Liver (tissue), 9 donors: ENCODE measurements around the gene CEACAM1. TPM values are rescaled to one million over a fixed set of nuclear protein-coding genes. Genes with fewer than 3 reads are reported as not detected.

Experiments used
- DNase-seq: peaks from one replicate; pipeline ENCODE4 v3.0.0-alpha.2; 2017; ENCODE audit warnings: low spot score
- H3K27ac ChIP-seq, 2 donors: one replicate each; pipeline ENCODE4 v1.7.0; 2013; ENCODE audit warnings: inconsistent platforms in 2 of 2, low read length in 2 of 2, control low read depth in 1 of 2, low read depth in 1 of 2, mild to moderate bottlenecking in 1 of 2
- H3K27me3 ChIP-seq, 4 donors: one replicate each; pipeline versions ENCODE4 v1.6.1 to v1.7.0; 2013; ENCODE audit warnings: low read length in 3 of 4, inconsistent platforms in 1 of 4, mild to moderate bottlenecking in 1 of 4, moderate library complexity in 1 of 4; ENCODE audit not compliant: control insufficient read depth in 4 of 4, insufficient read depth in 4 of 4
- H3K36me3 ChIP-seq, 4 donors: one replicate each; pipeline versions ENCODE4 v1.6.1 to v1.7.0; 2013; ENCODE audit warnings: low read length in 3 of 4, mild to moderate bottlenecking in 3 of 4, low read depth in 1 of 4, moderate library complexity in 1 of 4; ENCODE audit not compliant: control insufficient read depth in 4 of 4, insufficient read depth in 3 of 4
- H3K4me1 ChIP-seq, 4 donors: one replicate each; pipeline versions ENCODE4 v1.6.1 to v1.7.0; 2013; ENCODE audit warnings: low read length in 3 of 4, mild to moderate bottlenecking in 3 of 4, moderate library complexity in 1 of 4; ENCODE audit not compliant: control insufficient read depth in 4 of 4, insufficient read depth in 4 of 4
- H3K4me3 ChIP-seq, 3 donors: one replicate each; pipeline versions ENCODE4 v1.6.1 to v1.7.0; 2013; ENCODE audit warnings: low read length in 3 of 3, control low read depth in 1 of 3, low read depth in 1 of 3, mild to moderate bottlenecking in 1 of 3
- H3K9ac ChIP-seq, 2 donors: one replicate each; pipeline ENCODE4 v1.7.0; 2013; ENCODE audit warnings: low read length in 2 of 2, mild to moderate bottlenecking in 2 of 2, moderate library complexity in 2 of 2, control low read depth in 1 of 2, low read depth in 1 of 2
- H3K9me3 ChIP-seq, 4 donors: one replicate each; pipeline versions ENCODE4 v1.6.1 to v1.7.0; 2013; ENCODE audit warnings: low read length in 3 of 4; ENCODE audit not compliant: control insufficient read depth in 4 of 4
- ATF3 ChIP-seq: IDR thresholded peaks from 2 replicates; pipeline ENCODE4 v1.6.1; 2016; ENCODE audit warnings: antibody characterized with exemption
- EGR1 ChIP-seq, 2 donors: IDR thresholded peaks; 2 replicates each; pipeline ENCODE4 v1.6.1; 2016 to 2018; ENCODE audit warnings: antibody characterized with exemption in 2 of 2, low read depth in 2 of 2
- FOXA1 ChIP-seq: IDR thresholded peaks from 2 replicates; pipeline ENCODE4 v1.6.1; 2016; ENCODE audit warnings: antibody characterized with exemption
- FOXA2 ChIP-seq: IDR thresholded peaks from 2 replicates; pipeline ENCODE4 v1.6.1; 2016; ENCODE audit warnings: antibody characterized with exemption
- GABPA ChIP-seq, 2 donors: IDR thresholded peaks in 1 of 2; conservative IDR thresholded peaks in 1 of 2; 2 replicates each; pipeline ENCODE4 v1.6.1; 2016; ENCODE audit warnings: antibody characterized with exemption in 2 of 2, mild to moderate bottlenecking in 1 of 2, moderate library complexity in 1 of 2
- HNF4A ChIP-seq, 2 donors: conservative IDR thresholded peaks; 2 replicates each; pipeline ENCODE4 v1.6.1; 2016; ENCODE audit warnings: antibody characterized with exemption in 2 of 2, mild to moderate bottlenecking in 2 of 2
- HNF4G ChIP-seq: IDR thresholded peaks from 2 replicates; pipeline ENCODE4 v1.6.1; 2016; ENCODE audit warnings: antibody characterized with exemption
- JUND ChIP-seq, 2 donors: IDR thresholded peaks; 2 replicates each; pipeline ENCODE4 v1.6.1; 2016; ENCODE audit warnings: antibody characterized with exemption in 2 of 2
- NR2F2 ChIP-seq: IDR thresholded peaks from 2 replicates; pipeline ENCODE4 v1.6.1; 2016; ENCODE audit warnings: antibody characterized with exemption
- RAD21 ChIP-seq, 2 donors: IDR thresholded peaks; 2 replicates each; pipeline ENCODE4 v1.6.1; 2016; ENCODE audit warnings: antibody characterized with exemption in 2 of 2, mild to moderate bottlenecking in 2 of 2
- REST ChIP-seq: IDR thresholded peaks from 2 replicates; pipeline ENCODE4 v1.6.1; 2016; ENCODE audit warnings: antibody characterized with exemption, mild to moderate bottlenecking
- RXRA ChIP-seq, 2 donors: IDR thresholded peaks; 2 replicates each; pipeline ENCODE4 v1.6.1; 2017 to 2018; ENCODE audit warnings: antibody characterized with exemption in 2 of 2, mild to moderate bottlenecking in 1 of 2
- SP1 ChIP-seq: IDR thresholded peaks from 2 replicates; pipeline ENCODE4 v1.6.1; 2018; ENCODE audit warnings: antibody characterized with exemption, mild to moderate bottlenecking
- TAF1 ChIP-seq: conservative IDR thresholded peaks from 2 replicates; pipeline ENCODE4 v1.6.1; 2016; ENCODE audit warnings: antibody characterized with exemption, mild to moderate bottlenecking
- WGBS: extraction: QIAGEN DNeasy Blood & Tissue Kit; methylation state at CpG from one replicate; pipeline ENCODE4 v1.1.7; 2013; 5-methylcytosine and 5-hydroxymethylcytosine counted together
- polyA plus RNA-seq, 2 donors: library from polyadenylated mRNA; stranded (reverse) in 1 of 2; unstranded in 1 of 2; fragments of 200-250 nt in 1 of 2; fragments of >200 nt in 1 of 2; fragmentation: Nextera tagmentation in 1 of 2; extraction: Ambion mirVana in 1 of 2; gene quantifications; one replicate each; pipeline versions ENCODE4 v1.2.1 to v1.2.3, GENCODE V29; 2013 to 2015
- total RNA-seq, 2 donors: library from RNA; depleted of rRNA; stranded (reverse); fragments of >200 nt; gene quantifications; one replicate each; pipeline ENCODE4 v1.2.3, GENCODE V29; 2014
- TF ChIP-seq, protein P1 (sequence below): IDR thresholded peaks from 2 replicates; pipeline ENCODE4 v1.6.1; 2016; ENCODE audit warnings: antibody characterized with exemption
- TF ChIP-seq, protein P2 (sequence below): IDR thresholded peaks from 2 replicates; pipeline ENCODE4 v1.6.1; 2016; ENCODE audit warnings: antibody characterized with exemption
- TF ChIP-seq, protein P3 (sequence below): fragments of 150-350 bp; IDR thresholded peaks from 2 replicates; pipeline ENCODE4 v1.5.1; 2017; ENCODE audit warnings: improper control_type of control experiment, low read depth, low read length; ENCODE audit not compliant: missing input control
- donor health status: healthy.
- donor health status: healthy.
- donor health status: healthy.
- donor health status: healthy.
- donor health status: healthy.

Gene CEACAM1
- total and polyA plus RNA-seq, 4 donors: 8.3 to 36.7 (median 26.8) TPM

- TF ChIP-seq RXRA (IDR thresholded peaks at IDR 0.05) (no peak), TAF1 (no peak), RAD21 (IDR thresholded peaks at IDR 0.05) (no peak), NR2F2 (no peak)
Observed at GRCh38 chr19:42477933-42478332, 50.3 kb downstream of the CEACAM1 start (continued).

GRCh38 chr19:42477117-42477516 lies 51.2 kb downstream of the CEACAM1 start:
- DNase-seq: no peak

More at GRCh38 chr19:42477117-42477516, 51.2 kb downstream of the CEACAM1 start:
- H3K9me3 ChIP-seq: no peaks in the 10 kb centered on the region
- H3K4me3 ChIP-seq: no peak overlapping the region
- no peaks in the 10 kb centered on the region for H3K27me3 ChIP-seq
- 95% methylated on average over 2 of the region's 2 CpGs for WGBS
- TF ChIP-seq GABPA (IDR thresholded peaks at IDR 0.05 in 1 of 2, conservative IDR thresholded peaks at IDR 0.05 in 1 of 2) (no peak), TAF1 (no peak), HNF4G (no peak), RAD21 (IDR thresholded peaks at IDR 0.05) (no peak), FOXA2 (no peak), JUND (IDR thresholded peaks at IDR 0.05) (no peak), HNF4A (conservative IDR thresholded peaks at IDR 0.05) (no peak), FOXA1 (no peak), ATF3 (no peak), NR2F2 (no peak), REST (no peak), SP1 (no peak), RXRA (IDR thresholded peaks at IDR 0.05) (no peak), EGR1 (IDR thresholded peaks at IDR 0.05; ENCODE audit: low read depth in 2 of 2) (no peak)
- TF ChIP-seq, protein P1, sequence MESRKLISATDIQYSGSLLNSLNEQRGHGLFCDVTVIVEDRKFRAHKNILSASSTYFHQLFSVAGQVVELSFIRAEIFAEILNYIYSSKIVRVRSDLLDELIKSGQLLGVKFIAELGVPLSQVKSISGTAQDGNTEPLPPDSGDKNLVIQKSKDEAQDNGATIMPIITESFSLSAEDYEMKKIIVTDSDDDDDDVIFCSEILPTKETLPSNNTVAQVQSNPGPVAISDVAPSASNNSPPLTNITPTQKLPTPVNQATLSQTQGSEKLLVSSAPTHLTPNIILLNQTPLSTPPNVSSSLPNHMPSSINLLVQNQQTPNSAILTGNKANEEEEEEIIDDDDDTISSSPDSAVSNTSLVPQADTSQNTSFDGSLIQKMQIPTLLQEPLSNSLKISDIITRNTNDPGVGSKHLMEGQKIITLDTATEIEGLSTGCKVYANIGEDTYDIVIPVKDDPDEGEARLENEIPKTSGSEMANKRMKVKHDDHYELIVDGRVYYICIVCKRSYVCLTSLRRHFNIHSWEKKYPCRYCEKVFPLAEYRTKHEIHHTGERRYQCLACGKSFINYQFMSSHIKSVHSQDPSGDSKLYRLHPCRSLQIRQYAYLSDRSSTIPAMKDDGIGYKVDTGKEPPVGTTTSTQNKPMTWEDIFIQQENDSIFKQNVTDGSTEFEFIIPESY: no peak
- TF ChIP-seq, protein P2, sequence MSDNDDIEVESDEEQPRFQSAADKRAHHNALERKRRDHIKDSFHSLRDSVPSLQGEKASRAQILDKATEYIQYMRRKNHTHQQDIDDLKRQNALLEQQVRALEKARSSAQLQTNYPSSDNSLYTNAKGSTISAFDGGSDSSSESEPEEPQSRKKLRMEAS: no peak
- TF ChIP-seq, protein P3, sequence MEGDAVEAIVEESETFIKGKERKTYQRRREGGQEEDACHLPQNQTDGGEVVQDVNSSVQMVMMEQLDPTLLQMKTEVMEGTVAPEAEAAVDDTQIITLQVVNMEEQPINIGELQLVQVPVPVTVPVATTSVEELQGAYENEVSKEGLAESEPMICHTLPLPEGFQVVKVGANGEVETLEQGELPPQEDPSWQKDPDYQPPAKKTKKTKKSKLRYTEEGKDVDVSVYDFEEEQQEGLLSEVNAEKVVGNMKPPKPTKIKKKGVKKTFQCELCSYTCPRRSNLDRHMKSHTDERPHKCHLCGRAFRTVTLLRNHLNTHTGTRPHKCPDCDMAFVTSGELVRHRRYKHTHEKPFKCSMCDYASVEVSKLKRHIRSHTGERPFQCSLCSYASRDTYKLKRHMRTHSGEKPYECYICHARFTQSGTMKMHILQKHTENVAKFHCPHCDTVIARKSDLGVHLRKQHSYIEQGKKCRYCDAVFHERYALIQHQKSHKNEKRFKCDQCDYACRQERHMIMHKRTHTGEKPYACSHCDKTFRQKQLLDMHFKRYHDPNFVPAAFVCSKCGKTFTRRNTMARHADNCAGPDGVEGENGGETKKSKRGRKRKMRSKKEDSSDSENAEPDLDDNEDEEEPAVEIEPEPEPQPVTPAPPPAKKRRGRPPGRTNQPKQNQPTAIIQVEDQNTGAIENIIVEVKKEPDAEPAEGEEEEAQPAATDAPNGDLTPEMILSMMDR: no peak
- peaks cover 4 to 14% (median 8%) of the 10 kb centered on the region in 4 donors for H3K4me1 ChIP-seq
- H3K9ac ChIP-seq: no peak overlapping the region
- no peak overlapping the region for H3K27ac ChIP-seq
- no peaks in the 10 kb centered on the region for H3K36me3 ChIP-seq
